ENCODE measurements around the gene KYAT1.

Gene KYAT1

DNA sequence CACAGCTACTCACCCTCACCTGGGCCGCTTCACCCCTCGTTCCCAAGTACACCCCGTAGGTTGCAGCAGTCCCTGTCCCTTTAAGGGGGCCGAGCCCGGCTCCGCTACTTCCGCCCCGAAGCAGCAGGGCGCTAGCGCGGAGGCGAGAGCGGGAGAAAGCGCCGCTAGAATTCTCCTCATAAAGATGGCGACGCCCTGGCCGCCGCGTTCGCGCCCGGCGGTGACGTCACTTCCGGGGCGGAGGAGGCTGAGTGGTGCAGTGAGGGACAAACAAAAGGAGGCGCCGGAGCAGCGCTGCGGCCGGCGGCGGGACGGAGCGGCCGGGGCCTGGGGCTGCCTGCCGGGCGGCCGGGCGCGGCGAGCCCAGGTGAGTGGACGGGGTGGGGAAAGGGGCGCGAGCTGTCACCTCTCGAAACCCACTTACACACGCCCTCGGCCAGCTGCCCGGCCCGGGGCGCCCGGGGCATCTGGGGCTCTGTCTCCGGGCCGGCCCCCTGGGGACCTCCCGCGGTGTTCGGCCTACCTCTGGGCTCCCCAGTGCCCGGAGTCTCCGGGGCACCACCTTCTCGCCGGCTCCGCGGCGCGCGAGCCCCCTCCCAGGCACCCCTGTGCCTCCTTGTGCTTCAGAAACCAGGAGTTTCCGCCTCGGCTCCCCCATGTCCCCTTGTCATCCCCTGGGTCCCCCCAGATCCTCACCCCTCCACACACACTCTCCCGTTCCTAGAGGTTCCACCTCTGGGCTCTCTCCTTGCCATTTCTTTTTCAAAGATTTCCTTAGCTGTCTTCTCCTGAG lies at the start of gene KYAT1, which contains the start of gene LRRC8A:
Gene KYAT1, minus strand, starts transcription at position 67 of the 793 bp plus-strand sequence. CDS start 36,545 bp downstream, outside the sequence.
Gene LRRC8A, plus strand, starts transcription at position 250 of the 793 bp plus-strand sequence. CDS start 25,032 bp downstream, outside the sequence.
- DNase-seq: peak; percentile 97

GRCh38 chr9:128929560-128929959 lies 47.8 kb upstream of the KYAT1 start:
- DNase-seq: no peak

DNA sequence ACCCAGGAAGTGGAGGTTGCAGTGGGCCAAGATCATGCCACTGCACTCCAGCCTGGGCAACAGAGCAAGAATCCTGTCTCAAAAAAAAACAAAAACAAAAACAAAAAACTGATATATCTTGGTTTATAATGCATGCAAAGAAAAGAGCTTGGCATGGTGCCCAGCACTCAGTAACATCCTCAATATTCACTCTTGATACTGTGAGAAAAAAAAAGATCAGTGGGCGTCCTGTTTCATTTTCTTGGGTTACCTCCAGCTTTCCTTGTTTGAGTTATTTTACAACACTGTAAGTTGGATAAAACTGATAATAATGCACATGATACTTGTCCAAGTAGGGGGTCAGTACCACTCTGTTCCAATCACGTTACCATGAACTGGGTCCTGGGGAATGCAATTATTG lies 46.9 kb upstream of the KYAT1 start:
- no peak for DNase-seq

DNA sequence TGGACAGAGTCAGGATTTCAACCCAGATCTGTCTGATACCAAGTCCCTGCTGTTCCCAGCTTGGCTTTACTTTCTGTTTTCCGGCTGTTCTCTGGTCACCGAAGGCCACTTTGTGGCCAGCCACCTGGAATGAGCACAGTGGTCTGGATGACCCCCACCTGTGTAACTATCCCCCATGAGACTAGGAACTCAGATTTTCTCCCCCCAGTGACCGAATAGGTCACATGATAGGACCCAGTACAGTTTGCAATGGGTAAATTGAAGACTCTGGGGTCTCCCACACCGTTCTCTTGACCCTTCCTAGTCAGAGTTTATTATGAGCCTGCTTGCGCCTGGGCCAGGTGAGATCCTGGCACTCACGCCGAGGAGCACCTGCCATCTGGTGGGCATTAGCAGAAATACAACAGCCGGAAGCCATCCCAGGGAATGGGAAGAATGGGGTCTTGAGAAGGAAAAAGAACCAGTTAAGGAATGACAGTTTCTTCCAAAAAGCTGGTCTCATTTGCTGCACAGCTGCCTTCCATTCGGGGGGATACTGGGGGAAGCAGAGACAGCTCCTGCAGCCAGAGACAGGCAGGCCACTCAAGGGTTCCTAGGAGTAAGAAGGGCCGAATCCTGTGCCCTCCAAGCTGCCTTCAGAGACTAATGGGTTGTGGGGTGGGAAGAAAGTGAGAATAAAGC lies 46.1 kb upstream of the KYAT1 start:
- DNase-seq: peak; percentile 57

- no peak for DNase-seq
Observed at GRCh38 chr9:128923493-128923883, 41.7 kb upstream of the KYAT1 start.

- DNase-seq: no peak
Observed at GRCh38 chr9:128921881-128922763, 40.4 kb upstream of the KYAT1 start.

DNA sequence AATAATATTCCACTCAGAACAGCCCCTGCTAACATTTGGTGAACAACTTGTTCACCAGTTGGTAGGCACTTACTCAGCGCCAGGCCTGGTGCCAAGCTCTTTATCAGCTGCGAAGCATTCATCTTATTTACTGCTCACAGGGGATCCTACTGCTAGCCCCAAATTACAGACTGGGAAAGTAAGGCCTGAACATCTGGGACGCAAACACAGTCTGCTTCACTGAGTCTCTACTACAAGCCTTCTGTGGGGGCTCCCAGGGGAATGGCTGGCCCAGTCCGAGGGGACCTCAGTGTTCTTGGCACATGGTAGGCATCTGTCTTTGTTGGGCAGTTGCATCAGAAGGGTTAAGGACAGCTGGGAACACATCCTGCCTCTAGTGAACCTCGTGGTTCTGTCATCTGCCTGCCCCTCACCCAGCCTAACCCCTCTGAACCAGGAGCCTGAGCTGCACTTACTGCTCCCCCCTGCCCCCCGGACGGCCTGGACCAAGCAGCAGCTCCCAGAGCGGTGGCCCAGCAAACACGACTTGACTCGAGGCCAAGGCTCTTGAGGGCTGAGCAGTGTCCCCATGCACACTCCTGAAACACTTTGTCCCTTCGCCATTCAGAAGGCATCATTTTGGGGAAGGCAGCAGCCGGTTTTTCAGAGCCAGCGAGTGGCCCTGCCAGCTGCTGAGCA lies 38.8 kb upstream of the KYAT1 start, which contains the start of gene PHYHD1:
Gene PHYHD1, plus strand, starts transcription at position 602 of the 678 bp plus-strand sequence. CDS start 1,342 bp downstream, outside the sequence.
- no peak for DNase-seq

- DNase-seq: no peak
Observed at GRCh38 chr9:128919402-128920089, 37.8 kb upstream of the KYAT1 start.

GRCh38 chr9:128918921-128919320 lies 37.2 kb upstream of the KYAT1 start:
- DNase-seq: no peak

- no peak for DNase-seq
Observed at GRCh38 chr9:128917151-128917849, 35.5 kb upstream of the KYAT1 start.

GRCh38 chr9:128916745-128917144 lies 35.0 kb upstream of the KYAT1 start:
- no peak for DNase-seq

DNA sequence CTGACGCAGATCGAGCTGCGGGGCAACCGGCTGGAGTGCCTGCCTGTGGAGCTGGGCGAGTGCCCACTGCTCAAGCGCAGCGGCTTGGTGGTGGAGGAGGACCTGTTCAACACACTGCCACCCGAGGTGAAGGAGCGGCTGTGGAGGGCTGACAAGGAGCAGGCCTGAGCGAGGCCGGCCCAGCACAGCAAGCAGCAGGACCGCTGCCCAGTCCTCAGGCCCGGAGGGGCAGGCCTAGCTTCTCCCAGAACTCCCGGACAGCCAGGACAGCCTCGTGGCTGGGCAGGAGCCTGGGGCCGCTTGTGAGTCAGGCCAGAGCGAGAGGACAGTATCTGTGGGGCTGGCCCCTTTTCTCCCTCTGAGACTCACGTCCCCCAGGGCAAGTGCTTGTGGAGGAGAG lies 34.5 kb upstream of the KYAT1 start:
- no peak for DNase-seq

DNA sequence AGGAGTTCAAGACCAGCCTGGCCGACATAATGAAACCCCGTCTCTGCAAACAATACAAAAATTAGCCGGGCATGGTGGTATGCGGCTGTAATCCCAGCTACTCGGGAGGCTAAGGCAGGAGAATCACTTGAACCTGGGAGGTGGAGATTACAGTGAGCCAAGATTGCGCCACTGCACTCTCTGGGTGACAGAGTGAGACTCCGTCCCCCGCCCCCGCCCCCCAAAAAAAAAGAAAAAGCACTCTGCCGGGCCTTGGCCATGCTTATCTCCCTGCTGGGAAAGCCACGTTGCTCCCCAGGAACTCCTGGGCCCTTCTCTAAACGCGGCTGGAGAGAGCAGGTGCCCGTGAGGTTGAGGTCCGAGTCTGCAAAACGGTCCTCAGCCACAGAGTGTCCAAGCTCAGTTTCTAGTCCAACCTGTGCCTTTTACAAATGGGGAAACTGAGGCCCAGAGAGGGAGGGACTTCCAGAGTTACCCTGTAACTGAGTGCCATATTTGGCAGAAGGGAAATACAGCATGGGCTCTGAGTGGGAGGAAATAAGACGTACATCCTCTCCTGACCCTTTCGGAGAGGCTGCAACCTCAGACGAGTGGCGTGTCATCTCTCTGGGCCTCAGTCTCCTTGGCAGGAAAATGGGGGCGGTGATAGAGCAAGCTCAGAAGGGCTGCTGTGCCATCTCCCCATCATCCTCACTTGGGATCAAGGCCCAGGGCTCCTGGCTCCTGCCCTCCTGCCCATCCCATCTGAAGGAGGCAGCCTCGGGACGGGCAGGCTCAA lies 32.4 kb upstream of the KYAT1 start:
- no peak for DNase-seq

DNA sequence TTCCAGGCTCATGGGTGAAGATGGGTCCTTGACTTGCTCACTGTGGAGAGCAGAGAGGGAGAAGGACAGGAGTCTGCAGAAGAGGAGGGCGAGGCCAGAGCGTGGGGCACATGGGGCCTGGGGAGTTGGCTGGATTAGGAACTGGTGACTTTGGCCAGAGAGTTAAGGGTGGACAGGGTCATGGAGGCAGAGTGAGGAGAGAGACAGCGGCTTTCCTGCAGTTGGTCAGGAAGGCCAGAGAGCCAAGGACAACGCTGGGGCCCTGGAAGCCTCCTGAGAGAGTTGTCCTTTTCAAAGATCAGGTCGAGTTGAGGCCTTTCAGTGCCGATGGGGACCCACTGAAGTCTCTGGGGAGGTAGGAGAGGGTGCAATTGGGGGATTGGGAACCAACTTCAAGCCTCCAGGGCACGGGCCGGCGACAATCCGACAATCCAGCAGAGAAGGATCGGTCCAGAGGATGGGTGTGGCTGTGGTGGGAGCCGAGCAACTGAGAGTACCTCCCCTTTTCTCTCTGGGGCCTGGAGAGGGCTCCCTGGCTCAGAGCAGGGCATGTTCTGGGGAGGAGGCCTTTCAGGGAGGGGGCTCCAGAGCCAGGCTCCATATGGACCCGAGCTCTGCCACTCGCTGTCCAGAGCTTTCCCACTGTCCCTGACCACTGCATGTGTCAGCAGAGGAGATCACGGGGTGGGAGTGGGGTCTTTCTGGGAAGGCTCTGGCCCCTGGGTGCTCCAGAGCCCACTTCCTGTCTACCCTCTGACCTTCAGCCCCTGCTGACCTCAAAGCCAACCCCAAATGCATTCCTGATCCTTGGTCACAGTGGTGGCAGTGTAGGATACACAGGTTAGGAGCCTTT lies 31.5 kb upstream of the KYAT1 start:
- DNase-seq: no peak

DNA sequence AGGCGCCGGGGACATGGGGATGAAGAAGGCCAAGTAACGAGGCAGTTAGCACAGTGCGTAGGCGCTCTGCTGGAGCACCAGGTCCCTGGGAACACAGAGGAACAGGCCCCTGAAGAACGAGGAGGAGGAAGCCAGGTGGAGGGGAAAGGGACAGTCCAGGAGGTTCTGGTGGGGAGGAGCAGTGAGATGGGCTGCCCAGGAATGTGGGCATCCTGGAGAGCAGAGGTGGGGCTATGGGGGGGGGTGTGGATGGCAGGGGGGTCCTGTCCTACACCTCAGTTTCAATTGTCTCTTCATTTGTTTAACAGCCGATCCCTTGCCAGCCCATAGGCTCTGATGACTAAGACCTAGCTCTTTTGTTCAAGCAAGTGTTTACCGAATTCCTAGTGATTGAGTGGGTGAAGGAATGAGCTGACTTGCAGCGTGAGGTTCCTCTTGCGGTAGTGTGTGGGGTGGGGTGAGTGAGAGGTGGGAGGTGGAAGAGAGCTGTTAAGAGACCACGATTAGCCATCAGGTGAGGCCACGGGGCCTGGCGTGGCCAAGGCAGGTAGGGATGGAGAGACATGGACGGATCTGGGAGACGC lies 30.6 kb upstream of the KYAT1 start:
- no peak for DNase-seq

GRCh38 chr9:128911529-128912035 lies 29.8 kb upstream of the KYAT1 start:
- no peak for DNase-seq

- DNase-seq: no peak
Observed at GRCh38 chr9:128910906-128911305, 29.2 kb upstream of the KYAT1 start.

GRCh38 chr9:128909859-128910258 lies 28.1 kb upstream of the KYAT1 start:
- DNase-seq: no peak

DNA sequence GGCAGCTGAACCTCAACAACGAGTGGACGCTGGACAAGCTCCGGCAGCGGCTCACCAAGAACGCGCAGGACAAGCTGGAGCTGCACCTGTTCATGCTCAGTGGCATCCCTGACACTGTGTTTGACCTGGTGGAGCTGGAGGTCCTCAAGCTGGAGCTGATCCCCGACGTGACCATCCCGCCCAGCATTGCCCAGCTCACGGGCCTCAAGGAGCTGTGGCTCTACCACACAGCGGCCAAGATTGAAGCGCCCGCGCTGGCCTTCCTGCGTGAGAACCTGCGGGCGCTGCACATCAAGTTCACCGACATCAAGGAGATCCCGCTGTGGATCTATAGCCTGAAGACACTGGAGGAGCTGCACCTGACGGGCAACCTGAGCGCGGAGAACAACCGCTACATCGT lies 26.6 kb upstream of the KYAT1 start:
- no peak for DNase-seq

All from CD4-positive, alpha-beta T cell treated with Interleukin-4 for 4 hours (primary cell).